SK-N-SH (cell line): ENCODE data around the gene FAM117B. TPM values are rescaled to one million over a fixed set of nuclear protein-coding genes. Genes with fewer than 3 reads are reported as not detected.

Experiments
- CTCF ChIA-PET: fragments of 300-600, 350-600 bp; formaldehyde crosslinking; extraction: SDS; loops from one replicate; lab custom pipeline; 2021; lab: Yijun Ruan, JAX
- POLR2A ChIA-PET: fragments of 350-600 bp; sonication (Branson Sonifier 250); formaldehyde crosslinking; extraction: SDS; loops from one replicate; lab custom pipeline; 2020; ENCODE audit warnings: antibody characterized with exemption, inconsistent platforms; lab: Yijun Ruan, JAX
- DNase-seq: peaks from one replicate; pipeline ENCODE4 v3.0.0; 2012
- H2AFZ ChIP-seq: fragments of 200-600 bp; sonication (generic); 2 replicates; pipeline ENCODE4 v1.8.1; 2016; ENCODE audit warnings: antibody characterized with exemption, mild to moderate bottlenecking, low read depth
- H3F3A ChIP-seq: fragments of 200-600 bp; sonication (generic); replicated peaks from 2 replicates; pipeline ENCODE3; 2016; ENCODE audit warnings: antibody characterized with exemption, mild to moderate bottlenecking; ENCODE audit not compliant: insufficient read depth
- H3K27ac ChIP-seq, 2 experiments: fragments of 200-500 bp in 1 of 2; fragments of 200-600 bp in 1 of 2; sonication (Bioruptor generic) in 1 of 2; sonication (generic), shearing (Covaris generic) in 1 of 2; 2 replicates each; pipeline versions ENCODE4 v1.5.1 to v1.6.1; 2014 to 2016; ENCODE audit warnings: low read depth in 2 of 2, inconsistent platforms in 1 of 2, low read length in 1 of 2, mild to moderate bottlenecking in 1 of 2, mixed read lengths in 1 of 2
- H3K27me3 ChIP-seq: fragments of 200-600 bp; sonication (generic), shearing (Covaris generic); 2 replicates; pipeline ENCODE4 v1.6.1; 2016; ENCODE audit warnings: mixed run types; ENCODE audit not compliant: insufficient read depth
- H3K36me3 ChIP-seq, 2 experiments: fragments of 200-500 bp in 1 of 2; fragments of 200-600 bp in 1 of 2; sonication (Bioruptor generic) in 1 of 2; sonication (generic) in 1 of 2; replicated peaks in 1 of 2; 2 replicates each; pipeline versions ENCODE3 to v1.5.1; 2014 to 2016; ENCODE audit warnings: low read length in 1 of 2, mild to moderate bottlenecking in 1 of 2; ENCODE audit not compliant: insufficient read depth in 2 of 2, control insufficient read depth in 1 of 2
- H3K4me1 ChIP-seq, 2 experiments: fragments of 200-500 bp in 1 of 2; fragments of 200-600 bp in 1 of 2; sonication (Bioruptor generic) in 1 of 2; sonication (generic), shearing (Covaris generic) in 1 of 2; 2 replicates each; pipeline versions ENCODE4 v1.5.1 to v1.6.1; 2014 to 2016; ENCODE audit warnings: low read depth in 1 of 2, low read length in 1 of 2, mixed run types in 1 of 2; ENCODE audit not compliant: insufficient read depth in 2 of 2, control insufficient read depth in 1 of 2
- H3K4me2 ChIP-seq: fragments of 200-600 bp; sonication (generic), shearing (Covaris generic); 2 replicates; pipeline ENCODE4 v1.6.1; 2017; ENCODE audit warnings: mixed run types
- H3K4me3 ChIP-seq, 2 experiments: fragments of 200-500 bp in 1 of 2; fragments of 200-600 bp in 1 of 2; sonication (Bioruptor generic) in 1 of 2; sonication (generic), shearing (Covaris generic) in 1 of 2; 2 replicates each; pipeline versions ENCODE4 v1.5.1 to v1.8.1; 2014 to 2016; ENCODE audit warnings: low read depth in 2 of 2, inconsistent platforms in 1 of 2, low read length in 1 of 2, mild to moderate bottlenecking in 1 of 2, mixed read lengths in 1 of 2, moderate library complexity in 1 of 2
- H3K79me2 ChIP-seq: fragments of 200-600 bp; sonication (generic); 2 replicates; pipeline ENCODE4 v1.8.1; 2017; ENCODE audit warnings: mild to moderate bottlenecking; ENCODE audit not compliant: insufficient read depth
- H3K9ac ChIP-seq: fragments of 200-600 bp; sonication (generic); 2 replicates; pipeline ENCODE4 v1.6.1; 2017; ENCODE audit warnings: mixed run types
- H3K9me2 ChIP-seq: fragments of 200-600 bp; sonication (generic); 2 replicates; pipeline ENCODE4 v1.6.1; 2017; ENCODE audit warnings: mixed run types
- H3K9me3 ChIP-seq: fragments of 200-600 bp; sonication (generic); 2 replicates; pipeline ENCODE4 v1.6.1; 2017; ENCODE audit warnings: mixed run types, mild to moderate bottlenecking, moderate library complexity
- H4K20me1 ChIP-seq: fragments of 200-600 bp; sonication (generic); 2 replicates; pipeline ENCODE4 v1.6.1; 2017; ENCODE audit warnings: mild to moderate bottlenecking, mixed run types; ENCODE audit not compliant: insufficient read depth
- ELF1 ChIP-seq: IDR thresholded peaks from 2 replicates; pipeline ENCODE4 v1.4.0; 2012
- EZH2phosphoT487 ChIP-seq: fragments of 200-600 bp; sonication (generic); IDR thresholded peaks from 2 replicates; pipeline ENCODE4 v1.6.1; 2017; ENCODE audit warnings: low read depth, mixed run types, mild to moderate bottlenecking, antibody characterized with exemption, moderate library complexity, borderline replicate concordance
- FOXM1 ChIP-seq: IDR thresholded peaks from 2 replicates; pipeline ENCODE4 v1.4.0; 2012; ENCODE audit warnings: low read depth, mild to moderate bottlenecking
- GATA2 ChIP-seq: sonication (generic); formaldehyde crosslinking; IDR thresholded peaks from 2 replicates; pipeline ENCODE4 v1.5.0; 2020; ENCODE audit warnings: mild to moderate bottlenecking, missing genetic modification reagents
- RAD21 ChIP-seq: IDR thresholded peaks from 2 replicates; pipeline ENCODE4 v1.6.1; 2012; ENCODE audit warnings: mild to moderate bottlenecking, low read length
- SIN3A ChIP-seq: IDR thresholded peaks from 2 replicates; pipeline ENCODE4 v1.6.1; 2012; ENCODE audit warnings: low read depth, mild to moderate bottlenecking, low read length, moderate library complexity, borderline replicate concordance
- TCF12 ChIP-seq: IDR thresholded peaks from 2 replicates; pipeline ENCODE4 v1.4.0; 2012
- WGBS: methylation state at CpG from one replicate; pipeline ENCODE4 v1.1.6; 2017; ENCODE audit warnings: low lambda C conversion rate; 5-methylcytosine and 5-hydroxymethylcytosine counted together
- polyA plus RNA-seq, 3 experiments: library from polyadenylated mRNA; depleted of rRNA; stranded (reverse); fragments of >200 nt; gene quantifications; 2 replicates each; pipeline ENCODE4 v1.2.3, GENCODE V29; 2012
- TF ChIP-seq, protein P1 (sequence below): fragments of 200-600 bp; sonication (generic); IDR thresholded peaks from 2 replicates; pipeline ENCODE4 v1.6.1; 2017; ENCODE audit warnings: antibody characterized with exemption, mild to moderate bottlenecking, moderate library complexity
- TF ChIP-seq, protein P2 (sequence below): fragments of 150-350 bp; IDR thresholded peaks from 2 replicates; pipeline ENCODE4 v1.6.1; 2016; ENCODE audit warnings: mild to moderate bottlenecking, low read depth, low read length
- TF ChIP-seq, protein P3 (sequence below): IDR thresholded peaks from 2 replicates; pipeline ENCODE4 v1.4.0; 2012; ENCODE audit warnings: low read depth, borderline replicate concordance
- TF ChIP-seq, protein P4 (sequence below): IDR thresholded peaks from 2 replicates; pipeline ENCODE4 v1.6.1; 2012; ENCODE audit warnings: mild to moderate bottlenecking, low read depth, low read length, moderate library complexity

The FAM117B gene
- polyA plus RNA-seq, 1 of the 3 experiments (the other 2 are of a cell fraction), result 0.90 TPM

DNA sequence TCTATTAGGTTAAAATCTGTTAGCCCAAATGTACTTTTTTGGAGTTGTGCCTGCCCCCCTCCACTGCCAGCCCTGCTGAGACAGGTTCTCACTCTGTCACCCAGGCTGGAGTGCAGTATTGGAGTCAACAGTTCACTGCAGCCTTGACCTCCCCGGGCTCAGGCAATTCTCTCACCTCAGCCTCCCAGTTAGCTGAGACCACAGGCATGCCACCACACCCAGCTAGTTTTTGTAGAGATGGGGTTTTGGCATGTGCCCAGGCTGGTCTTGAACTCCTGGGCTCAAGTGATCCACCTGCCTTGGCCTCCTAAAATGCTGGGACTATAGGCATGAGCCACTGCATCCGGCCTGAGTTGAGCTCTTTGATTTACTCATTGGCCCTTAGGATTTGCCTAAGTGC, 126.1 kb downstream of the FAM117B start:
- H2AFZ ChIP-seq, result no peak overlapping the region
- TF ChIP-seq, protein P1, sequence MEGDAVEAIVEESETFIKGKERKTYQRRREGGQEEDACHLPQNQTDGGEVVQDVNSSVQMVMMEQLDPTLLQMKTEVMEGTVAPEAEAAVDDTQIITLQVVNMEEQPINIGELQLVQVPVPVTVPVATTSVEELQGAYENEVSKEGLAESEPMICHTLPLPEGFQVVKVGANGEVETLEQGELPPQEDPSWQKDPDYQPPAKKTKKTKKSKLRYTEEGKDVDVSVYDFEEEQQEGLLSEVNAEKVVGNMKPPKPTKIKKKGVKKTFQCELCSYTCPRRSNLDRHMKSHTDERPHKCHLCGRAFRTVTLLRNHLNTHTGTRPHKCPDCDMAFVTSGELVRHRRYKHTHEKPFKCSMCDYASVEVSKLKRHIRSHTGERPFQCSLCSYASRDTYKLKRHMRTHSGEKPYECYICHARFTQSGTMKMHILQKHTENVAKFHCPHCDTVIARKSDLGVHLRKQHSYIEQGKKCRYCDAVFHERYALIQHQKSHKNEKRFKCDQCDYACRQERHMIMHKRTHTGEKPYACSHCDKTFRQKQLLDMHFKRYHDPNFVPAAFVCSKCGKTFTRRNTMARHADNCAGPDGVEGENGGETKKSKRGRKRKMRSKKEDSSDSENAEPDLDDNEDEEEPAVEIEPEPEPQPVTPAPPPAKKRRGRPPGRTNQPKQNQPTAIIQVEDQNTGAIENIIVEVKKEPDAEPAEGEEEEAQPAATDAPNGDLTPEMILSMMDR, result no peak
- TF ChIP-seq GATA2 (CRISPR knock-in tag) (no peak), SIN3A (no peak), ELF1 (no peak), TCF12 (no peak), RAD21 (no peak), EZH2phosphoT487 (no peak), FOXM1 (no peak)
- TF ChIP-seq, protein P2, sequence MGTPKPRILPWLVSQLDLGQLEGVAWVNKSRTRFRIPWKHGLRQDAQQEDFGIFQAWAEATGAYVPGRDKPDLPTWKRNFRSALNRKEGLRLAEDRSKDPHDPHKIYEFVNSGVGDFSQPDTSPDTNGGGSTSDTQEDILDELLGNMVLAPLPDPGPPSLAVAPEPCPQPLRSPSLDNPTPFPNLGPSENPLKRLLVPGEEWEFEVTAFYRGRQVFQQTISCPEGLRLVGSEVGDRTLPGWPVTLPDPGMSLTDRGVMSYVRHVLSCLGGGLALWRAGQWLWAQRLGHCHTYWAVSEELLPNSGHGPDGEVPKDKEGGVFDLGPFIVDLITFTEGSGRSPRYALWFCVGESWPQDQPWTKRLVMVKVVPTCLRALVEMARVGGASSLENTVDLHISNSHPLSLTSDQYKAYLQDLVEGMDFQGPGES, result no peak
- TF ChIP-seq, protein P3, sequence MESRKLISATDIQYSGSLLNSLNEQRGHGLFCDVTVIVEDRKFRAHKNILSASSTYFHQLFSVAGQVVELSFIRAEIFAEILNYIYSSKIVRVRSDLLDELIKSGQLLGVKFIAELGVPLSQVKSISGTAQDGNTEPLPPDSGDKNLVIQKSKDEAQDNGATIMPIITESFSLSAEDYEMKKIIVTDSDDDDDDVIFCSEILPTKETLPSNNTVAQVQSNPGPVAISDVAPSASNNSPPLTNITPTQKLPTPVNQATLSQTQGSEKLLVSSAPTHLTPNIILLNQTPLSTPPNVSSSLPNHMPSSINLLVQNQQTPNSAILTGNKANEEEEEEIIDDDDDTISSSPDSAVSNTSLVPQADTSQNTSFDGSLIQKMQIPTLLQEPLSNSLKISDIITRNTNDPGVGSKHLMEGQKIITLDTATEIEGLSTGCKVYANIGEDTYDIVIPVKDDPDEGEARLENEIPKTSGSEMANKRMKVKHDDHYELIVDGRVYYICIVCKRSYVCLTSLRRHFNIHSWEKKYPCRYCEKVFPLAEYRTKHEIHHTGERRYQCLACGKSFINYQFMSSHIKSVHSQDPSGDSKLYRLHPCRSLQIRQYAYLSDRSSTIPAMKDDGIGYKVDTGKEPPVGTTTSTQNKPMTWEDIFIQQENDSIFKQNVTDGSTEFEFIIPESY, result no peak
- TF ChIP-seq, protein P4, sequence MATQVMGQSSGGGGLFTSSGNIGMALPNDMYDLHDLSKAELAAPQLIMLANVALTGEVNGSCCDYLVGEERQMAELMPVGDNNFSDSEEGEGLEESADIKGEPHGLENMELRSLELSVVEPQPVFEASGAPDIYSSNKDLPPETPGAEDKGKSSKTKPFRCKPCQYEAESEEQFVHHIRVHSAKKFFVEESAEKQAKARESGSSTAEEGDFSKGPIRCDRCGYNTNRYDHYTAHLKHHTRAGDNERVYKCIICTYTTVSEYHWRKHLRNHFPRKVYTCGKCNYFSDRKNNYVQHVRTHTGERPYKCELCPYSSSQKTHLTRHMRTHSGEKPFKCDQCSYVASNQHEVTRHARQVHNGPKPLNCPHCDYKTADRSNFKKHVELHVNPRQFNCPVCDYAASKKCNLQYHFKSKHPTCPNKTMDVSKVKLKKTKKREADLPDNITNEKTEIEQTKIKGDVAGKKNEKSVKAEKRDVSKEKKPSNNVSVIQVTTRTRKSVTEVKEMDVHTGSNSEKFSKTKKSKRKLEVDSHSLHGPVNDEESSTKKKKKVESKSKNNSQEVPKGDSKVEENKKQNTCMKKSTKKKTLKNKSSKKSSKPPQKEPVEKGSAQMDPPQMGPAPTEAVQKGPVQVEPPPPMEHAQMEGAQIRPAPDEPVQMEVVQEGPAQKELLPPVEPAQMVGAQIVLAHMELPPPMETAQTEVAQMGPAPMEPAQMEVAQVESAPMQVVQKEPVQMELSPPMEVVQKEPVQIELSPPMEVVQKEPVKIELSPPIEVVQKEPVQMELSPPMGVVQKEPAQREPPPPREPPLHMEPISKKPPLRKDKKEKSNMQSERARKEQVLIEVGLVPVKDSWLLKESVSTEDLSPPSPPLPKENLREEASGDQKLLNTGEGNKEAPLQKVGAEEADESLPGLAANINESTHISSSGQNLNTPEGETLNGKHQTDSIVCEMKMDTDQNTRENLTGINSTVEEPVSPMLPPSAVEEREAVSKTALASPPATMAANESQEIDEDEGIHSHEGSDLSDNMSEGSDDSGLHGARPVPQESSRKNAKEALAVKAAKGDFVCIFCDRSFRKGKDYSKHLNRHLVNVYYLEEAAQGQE, result no peak
- TF ChIP-seq, all 33 proteins: peak for 0
- H4K20me1 ChIP-seq, result no peaks in the 10 kb centered on the region
- POLR2A ChIA-PET, result no interaction called here
- H3K9me2 ChIP-seq, result no peaks in the 10 kb centered on the region
- H3K27ac ChIP-seq, result no peak overlapping the region
- H3K9me3 ChIP-seq, result no peaks in the 10 kb centered on the region
- no peaks in the 10 kb centered on the region for H3K79me2 ChIP-seq
- H3K9ac ChIP-seq, result no peak overlapping the region
- H3K4me3 ChIP-seq, result no peak overlapping the region
- H3K4me2 ChIP-seq, result no peak overlapping the region
- no peaks in the 10 kb centered on the region for H3F3A ChIP-seq
- no peaks in the 10 kb centered on the region for H3K4me1 ChIP-seq
- H3K36me3 ChIP-seq, result peaks cover 20 to 29% of the 10 kb centered on the region in 2 experiments
- WGBS, result 100% methylated on average over 2 of the region's 2 CpGs
- no peaks in the 10 kb centered on the region for H3K27me3 ChIP-seq
- CTCF ChIA-PET, result interaction anchor here (1.3 kb wide), 1 partner anchor 13 kb away, joined by 3 read pairs; no protein-coding TSS in a partner anchor
- no peak for DNase-seq
